ENCODE measurements around the gene PCSK6.
A peak's percentile ranks its signal among the peaks of the same experiment; 100 is the strongest.
"Not testable (repeated sequence)": the region's sequence is repeated elsewhere in the genome, so short reads cannot be mapped to it uniquely, and the experiment has no call there.

PCSK6 gene

DNA sequence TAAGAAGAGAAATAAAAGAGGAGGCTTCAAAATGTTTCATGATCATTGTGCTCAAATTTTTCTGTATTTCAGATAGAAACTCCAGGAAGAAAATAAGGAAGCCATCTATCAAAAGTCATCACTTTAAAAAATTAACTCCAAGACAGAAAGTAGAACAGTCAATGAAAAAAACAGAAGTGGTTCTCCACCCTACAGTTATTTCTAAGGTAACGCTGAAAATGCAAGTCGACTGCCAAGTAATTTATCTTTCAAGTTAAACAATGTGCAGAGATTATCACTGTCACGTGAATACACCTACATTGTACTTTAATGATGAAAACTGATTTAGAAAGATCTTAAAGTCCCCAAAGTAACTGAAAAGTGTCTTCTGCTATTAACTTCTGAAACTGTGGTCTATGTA lies 115.9 kb downstream of the PCSK6 start:
- no peak for DNase-seq

GRCh38 chr15:101372960-101373525 lies 116.5 kb downstream of the PCSK6 start:
- DNase-seq: no peak

- peak; percentile 51 for DNase-seq
Observed at GRCh38 chr15:101372149-101372577, 117.3 kb downstream of the PCSK6 start.

GRCh38 chr15:101371519-101371918 lies 118.0 kb downstream of the PCSK6 start:
- no peak for DNase-seq

DNA sequence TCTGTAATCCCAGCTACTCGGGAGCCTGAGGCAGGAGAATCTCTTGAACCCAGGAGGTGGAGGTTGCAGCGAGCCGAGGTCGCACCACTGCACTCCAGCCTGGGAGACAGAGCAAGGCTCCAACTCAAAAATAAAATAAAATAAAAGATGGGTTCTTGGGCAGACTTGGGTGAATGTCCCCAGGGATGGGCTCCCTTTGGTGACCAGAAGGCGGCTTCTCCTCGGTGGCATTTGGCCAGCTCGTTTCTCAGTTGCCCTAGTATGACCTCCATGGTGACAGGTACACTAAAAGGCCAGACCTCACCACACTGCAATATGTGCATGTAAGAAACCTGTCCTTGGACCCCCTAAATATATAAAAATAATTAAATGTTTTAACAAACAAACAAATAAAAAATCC lies 118.4 kb downstream of the PCSK6 start:
- no peak for DNase-seq

- DNase-seq: no peak
Observed at GRCh38 chr15:101370330-101371024, 119.0 kb downstream of the PCSK6 start.

GRCh38 chr15:101369676-101370075 lies 119.8 kb downstream of the PCSK6 start:
- DNase-seq: no peak

DNA sequence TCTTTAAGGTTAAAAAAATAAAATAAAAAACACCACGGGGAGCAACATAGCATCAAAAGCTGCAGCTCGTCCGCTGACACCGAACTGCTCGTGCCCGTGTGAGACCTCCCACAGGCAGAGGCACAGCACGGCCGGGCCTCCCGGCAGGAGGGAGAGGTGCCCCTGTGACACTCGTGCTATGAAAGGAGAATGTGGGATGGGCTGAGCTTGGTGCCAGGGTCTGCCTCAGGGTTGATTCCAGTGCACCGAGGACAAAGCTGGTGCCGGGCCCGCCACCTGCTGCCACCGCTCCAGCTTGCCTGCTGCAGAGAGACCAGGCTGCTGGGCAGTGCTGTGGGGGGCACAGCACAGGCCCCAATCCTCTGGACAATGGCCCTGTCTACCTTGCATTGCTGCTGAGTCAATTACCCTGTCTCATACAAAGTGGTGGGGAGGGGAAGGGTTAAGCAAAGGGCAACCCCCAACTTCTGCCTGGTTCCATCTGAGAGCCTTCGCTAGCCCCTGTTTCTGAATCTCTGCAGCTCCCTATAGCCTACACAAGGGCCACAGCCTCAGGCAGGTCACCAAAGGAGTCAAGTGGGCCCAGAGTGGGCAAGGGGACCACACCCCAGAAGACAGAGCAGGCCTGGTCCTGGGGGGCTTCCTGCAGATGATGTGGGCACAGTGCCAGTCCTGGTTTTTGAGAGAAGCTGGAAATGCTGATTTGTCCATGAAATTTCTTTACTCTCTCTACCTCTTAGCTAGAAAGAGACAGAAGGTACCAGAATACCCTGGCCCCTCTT lies 120.5 kb downstream of the PCSK6 start:
- no peak for DNase-seq

DNA sequence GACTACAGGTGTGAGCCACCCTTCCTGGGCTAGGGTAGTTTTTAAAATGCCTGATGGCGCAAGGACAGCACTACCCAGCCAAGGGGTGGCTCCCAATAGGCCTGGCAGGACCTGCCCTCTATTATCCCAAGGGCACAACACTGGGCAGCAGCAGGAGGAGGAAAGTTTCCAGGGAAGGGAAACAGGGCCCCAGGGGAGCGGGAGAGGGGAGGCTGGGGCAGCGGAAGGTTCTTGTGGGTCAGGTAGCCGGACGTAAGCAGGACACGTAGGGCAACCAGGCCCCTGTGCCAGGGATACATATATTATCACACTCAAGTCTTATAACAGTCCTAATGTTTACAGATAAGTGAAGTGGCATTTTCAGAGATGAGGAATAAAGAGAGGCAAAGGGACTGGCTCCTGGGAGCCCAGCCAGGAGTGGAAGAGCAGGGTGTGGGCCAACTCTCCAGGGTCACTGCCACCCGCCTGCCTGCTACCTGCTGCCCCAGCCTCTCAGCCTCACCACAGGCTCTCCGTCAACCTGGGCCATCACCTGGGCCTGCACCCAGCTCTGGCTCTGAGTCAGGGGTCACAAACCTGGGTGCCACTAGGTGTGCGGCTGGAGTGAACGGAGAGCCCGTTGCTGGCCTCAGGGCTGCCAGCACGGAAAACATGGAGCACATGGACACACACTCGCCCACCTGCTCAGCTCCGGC lies 121.3 kb downstream of the PCSK6 start:
- no peak for DNase-seq

GRCh38 chr15:101366853-101367252 lies 122.7 kb downstream of the PCSK6 start:
- DNase-seq: no peak

- no peak for DNase-seq
Observed at GRCh38 chr15:101362986-101363566, 126.4 kb downstream of the PCSK6 start.

GRCh38 chr15:101362359-101362758 lies 127.1 kb downstream of the PCSK6 start:
- DNase-seq: no peak

DNA sequence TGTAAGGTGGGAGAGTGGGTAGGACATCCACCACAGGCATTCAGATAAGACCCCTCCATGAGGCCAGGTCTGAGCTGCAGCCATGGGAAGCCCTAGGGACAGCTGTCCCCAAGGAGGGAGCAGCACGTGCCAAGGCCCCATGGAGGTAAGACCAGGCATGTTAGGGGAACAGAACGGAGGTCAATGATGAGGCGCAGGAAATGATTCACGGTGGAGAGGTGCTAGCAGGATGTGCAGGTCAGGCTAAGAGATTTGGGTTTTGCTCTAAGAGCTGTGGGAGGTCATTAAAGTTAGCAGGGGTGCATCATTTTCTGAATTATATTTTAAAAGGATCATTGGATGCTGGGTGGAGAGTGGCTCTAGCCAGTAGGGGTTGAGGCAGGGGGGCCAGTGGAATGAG lies 128.1 kb downstream of the PCSK6 start:
- DNase-seq: no peak

GRCh38 chr15:101359365-101359947 lies 130.1 kb downstream of the PCSK6 start:
- peak; percentile 3 for DNase-seq

DNA sequence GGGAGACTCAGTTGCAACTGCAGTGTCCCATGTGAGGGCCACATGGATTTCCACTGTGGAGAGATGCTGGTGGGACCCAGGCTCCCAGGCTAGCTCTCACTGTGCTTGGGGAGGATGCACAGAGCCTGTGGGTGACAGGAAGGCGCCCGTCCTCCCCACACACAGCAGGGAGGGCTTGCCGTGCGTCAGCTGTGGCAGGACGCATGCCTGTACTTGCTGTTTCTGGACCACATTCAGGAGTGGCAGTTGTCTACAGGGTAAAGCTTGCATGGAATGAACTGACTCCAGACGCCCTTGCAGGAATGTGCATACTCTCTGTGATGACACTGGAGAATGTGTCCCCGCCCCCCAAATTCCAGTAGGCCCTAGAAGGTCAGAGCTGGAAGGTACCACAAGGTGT lies 130.6 kb downstream of the PCSK6 start:
- DNase-seq: peak; percentile 79

GRCh38 chr15:101357885-101358284 lies 131.6 kb downstream of the PCSK6 start:
- DNase-seq: no peak

DNA sequence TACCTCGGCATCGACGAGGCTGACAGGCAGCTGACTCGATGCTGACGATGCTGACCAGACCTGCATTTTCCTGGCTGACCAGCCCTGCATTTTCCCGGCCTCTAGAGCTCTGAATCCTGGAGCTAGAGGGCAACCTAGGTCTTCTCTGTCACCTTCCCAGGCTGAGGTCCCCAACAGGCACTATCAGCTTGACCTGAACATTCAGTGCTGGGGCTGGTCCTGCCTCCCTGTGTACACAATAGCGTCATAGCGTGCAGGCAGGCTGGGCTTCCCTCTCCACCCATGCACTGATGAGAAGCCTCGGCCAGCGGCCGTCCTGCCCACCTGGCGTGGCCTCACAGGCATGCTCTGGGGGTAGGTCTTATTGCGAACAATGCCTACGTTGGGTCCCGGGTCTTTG lies 132.2 kb downstream of the PCSK6 start:
- DNase-seq: no peak

DNA sequence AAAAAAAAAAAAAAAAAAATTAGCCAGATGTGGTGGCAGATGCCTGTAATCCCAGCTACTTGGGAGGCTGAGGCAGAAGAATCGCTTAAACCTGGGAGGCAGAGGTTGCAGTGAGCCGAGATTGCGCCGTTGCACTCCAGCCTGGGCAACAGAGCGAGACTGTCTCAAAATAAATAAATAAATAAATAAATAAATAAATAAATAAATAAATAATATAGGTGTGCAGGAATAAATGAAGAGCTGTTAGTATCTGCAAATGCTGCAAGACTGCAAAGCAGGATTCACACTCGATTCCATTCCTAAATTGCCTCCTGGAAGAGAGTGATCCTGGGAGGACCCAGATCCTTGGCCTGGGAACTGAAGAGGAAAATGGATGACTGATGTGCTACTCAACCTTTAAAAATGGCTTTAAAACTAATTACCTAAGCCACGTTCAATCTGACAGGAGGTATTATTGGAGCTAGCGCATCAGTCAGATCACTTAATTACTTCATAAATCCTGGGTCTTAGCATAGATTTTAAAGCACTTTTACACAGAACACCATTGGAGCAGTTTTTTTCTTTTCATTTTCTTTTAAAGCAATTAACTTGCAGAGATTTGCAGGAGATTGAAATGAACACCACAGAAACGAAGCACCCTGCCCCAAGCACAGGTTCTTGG lies 132.9 kb downstream of the PCSK6 start:
- DNase-seq: not testable (repeated sequence)

GRCh38 chr15:101355678-101356464 lies 133.6 kb downstream of the PCSK6 start:
- DNase-seq: no peak

GRCh38 chr15:101354891-101355623 lies 134.4 kb downstream of the PCSK6 start:
- no peak for DNase-seq
